Measurements from ENCODE around the gene BEST1. TPM values are rescaled to one million over a fixed set of nuclear protein-coding genes. Genes with fewer than 3 reads are reported as not detected.

The BEST1 gene
- total and polyA plus RNA-seq, 2 of the 13 experiments (the other 11 are each of a cell fraction or from before 2014, with no cell fraction given): 0.09 to 0.65 TPM

- peak; percentile 61; the same call in 1 of the 2 replicates for TF ChIP-seq ARID3A (IDR thresholded peaks at IDR 0.05; ENCODE audit: low read depth, low read length)
- no peak for TF ChIP-seq ZNF33A (CRISPR knock-in tag; IDR thresholded peaks at IDR 0.05; ENCODE audit: borderline replicate concordance)
- peak; percentile 27; the same call in 1 of the 2 replicates for TF ChIP-seq TCF7 (IDR thresholded peaks at IDR 0.05; ENCODE audit: low read depth)
- TF ChIP-seq MED13 (CRISPR knock-in tag; IDR thresholded peaks at IDR 0.05): no peak
- TF ChIP-seq ZNF20 (CRISPR knock-in tag; IDR thresholded peaks at IDR 0.05): no peak
- peak; percentile 16; the same call in 1 of the 2 replicates for TF ChIP-seq FOXA3 (CRISPR knock-in tag; IDR thresholded peaks at IDR 0.05)
- no peak for TF ChIP-seq PATZ1 (CRISPR knock-in tag; IDR thresholded peaks at IDR 0.05)
- no peak for TF ChIP-seq ZBED4 (CRISPR knock-in tag; IDR thresholded peaks at IDR 0.05; ENCODE audit: borderline replicate concordance)
- TF ChIP-seq PHB2 (IDR thresholded peaks at IDR 0.05; ENCODE audit: partially characterized antibody): no peak
- peak; percentile 57 for TF ChIP-seq HNF4G (IDR thresholded peaks at IDR 0.05; ENCODE audit: borderline replicate concordance, low read depth, low read length)
- TF ChIP-seq HNF4G (CRISPR knock-in tag; IDR thresholded peaks at IDR 0.05; ENCODE audit: borderline replicate concordance, low read depth): no peak
- TF ChIP-seq BCL6 (CRISPR knock-in tag; IDR thresholded peaks at IDR 0.05): peak; percentile 92
- no peak for TF ChIP-seq REST (IDR thresholded peaks at IDR 0.05; ENCODE audit: borderline replicate concordance in 1 of 2, low read depth in 1 of 2, low read length in 2 of 2)
- 0 out of 2 replicates have a peak, but pooled peaks have one; percentile 32 for TF ChIP-seq MED1 (CRISPR knock-in tag; IDR thresholded peaks at IDR 0.05)
- TF ChIP-seq ZBTB39 (CRISPR knock-in tag; IDR thresholded peaks at IDR 0.05): no peak
Measured at GRCh38 chr11:61994981-61995380, 44.8 kb downstream of the BEST1 start (continued).
